ENCODE data around the gene RSPRY1. TPM values are rescaled to one million over a fixed set of nuclear protein-coding genes. Genes with fewer than 3 reads are reported as not detected.
A peak's percentile ranks its signal among the peaks of the same experiment; 100 is the strongest.
"Not testable (repeated sequence)": the region's sequence is repeated elsewhere in the genome, so short reads cannot be mapped to it uniquely, and the experiment has no call there.

Gene RSPRY1
- total RNA-seq, 1 donor from 2014 or later, result 17.1 TPM

DNA sequence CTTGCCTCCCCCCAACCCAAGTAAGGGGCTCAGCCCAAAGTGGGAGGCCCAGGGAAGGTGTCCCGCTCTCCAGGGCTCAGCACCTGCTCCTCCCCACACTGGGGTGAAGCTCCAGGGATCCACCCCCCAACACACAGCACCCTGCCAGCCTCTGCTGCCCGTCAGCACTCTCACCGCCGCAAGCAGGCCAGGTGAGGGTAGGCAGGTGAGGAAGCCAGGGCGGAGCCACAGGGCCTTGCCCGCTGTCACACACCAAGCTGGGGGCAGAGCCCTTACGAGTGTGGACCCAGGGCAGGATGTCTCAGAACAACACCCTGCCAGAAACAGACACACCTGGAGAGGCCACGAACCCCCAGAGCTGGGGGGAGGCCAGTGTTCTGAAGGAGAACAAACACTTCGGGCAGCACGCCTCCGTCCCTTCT, 78.8 kb downstream of the RSPRY1 start:
- intact Hi-C loops (cut with DNase I), result no loop called here
- DNase-seq (ENCODE audit: low spot score), result peak; percentile 62

DNA sequence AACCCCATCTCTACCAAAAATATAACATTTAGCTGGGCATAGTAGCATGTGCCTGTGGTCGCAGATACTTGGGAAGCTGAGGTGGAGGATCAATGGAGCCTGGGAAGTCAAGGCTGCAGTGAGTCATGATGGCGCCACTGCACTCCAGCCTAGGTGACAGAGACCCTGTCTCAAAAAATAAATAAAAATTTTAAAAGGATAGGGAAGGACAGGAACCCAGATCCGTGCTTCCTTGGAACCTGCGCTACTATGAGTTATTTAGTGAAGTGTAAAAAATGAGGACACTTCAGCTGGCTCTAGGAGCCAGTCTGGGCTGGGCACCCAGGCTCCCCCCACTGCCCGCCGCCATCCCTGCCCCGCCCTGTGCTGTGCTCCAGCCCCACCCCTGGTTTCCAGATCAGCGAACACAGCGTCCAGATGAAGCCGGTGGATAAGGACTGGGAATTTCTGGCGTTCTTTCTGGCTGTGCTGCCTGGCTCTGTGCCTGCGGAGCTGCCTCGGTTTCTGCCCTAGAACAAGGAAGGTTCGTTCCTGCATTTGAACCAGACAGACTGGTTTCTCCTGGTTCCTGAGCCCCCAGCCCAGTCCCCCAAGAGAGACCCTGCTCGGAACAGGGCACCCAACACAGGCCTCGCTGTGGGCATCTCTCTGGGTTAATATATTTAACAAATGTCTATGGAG, 79.9 kb downstream of the RSPRY1 start:
- intact Hi-C loops (cut with DNase I), result no loop called here
- peak; percentile 15 for DNase-seq (ENCODE audit: low spot score)

DNA sequence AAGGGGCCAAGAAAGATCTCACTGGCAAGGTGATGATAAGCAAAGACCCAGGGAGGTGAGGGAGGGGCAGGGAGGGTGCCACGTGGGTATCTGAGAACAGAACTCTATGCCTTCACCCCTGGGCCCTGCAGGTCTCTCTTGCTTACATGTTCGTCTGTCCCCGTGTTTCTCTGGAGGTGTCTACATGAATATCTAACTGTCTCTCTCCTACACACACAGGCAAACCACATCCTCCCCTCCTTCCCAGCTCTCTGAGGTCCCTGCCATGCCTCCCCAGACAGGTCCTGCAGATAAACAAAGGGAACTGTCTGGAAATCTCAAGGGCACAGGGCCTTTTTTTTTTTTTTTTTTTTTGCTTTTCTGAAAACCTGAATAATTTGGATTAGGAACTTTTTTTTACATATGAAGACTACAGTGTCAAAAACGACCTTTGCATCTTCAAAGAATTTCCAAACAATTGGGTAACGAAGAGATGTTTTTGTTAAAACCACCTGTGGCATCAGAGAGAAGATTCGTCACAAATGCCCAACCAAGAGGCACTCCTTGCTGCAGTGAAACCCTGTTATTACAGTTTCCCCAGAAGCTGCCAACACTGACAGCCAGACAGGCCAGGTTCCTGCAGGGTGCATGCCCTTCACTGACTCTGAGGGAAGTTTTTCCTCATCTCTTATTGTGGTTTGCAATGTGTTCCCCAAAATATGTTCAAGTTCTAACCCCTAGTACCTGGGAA, 80.6 kb downstream of the RSPRY1 start:
- intact Hi-C loops (cut with DNase I), result no loop called here

DNA sequence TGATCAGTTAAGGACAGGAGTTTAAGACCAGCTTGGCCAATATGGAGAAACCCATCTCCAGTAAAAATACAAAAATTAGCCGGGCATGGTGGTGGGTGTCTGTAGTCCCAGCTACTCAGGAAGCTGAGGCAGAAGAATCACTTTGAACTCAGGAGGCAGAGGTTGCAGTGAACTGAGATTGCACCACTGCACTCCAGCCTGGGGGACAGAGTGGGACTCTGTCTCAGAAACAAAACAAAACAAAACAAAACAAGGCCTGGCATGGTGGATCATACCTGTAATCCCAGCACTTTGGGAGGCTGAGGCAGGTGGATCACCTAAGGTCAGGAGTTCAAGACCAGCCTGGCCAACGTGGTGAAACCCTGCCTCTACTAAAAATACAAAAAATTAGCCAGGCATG, 81.2 kb downstream of the RSPRY1 start:
- not testable (repeated sequence) for DNase-seq (ENCODE audit: low spot score)

More for the DNA sequence above, 80.6 kb downstream of the RSPRY1 start:
- no peak for DNase-seq (ENCODE audit: low spot score)

DNA sequence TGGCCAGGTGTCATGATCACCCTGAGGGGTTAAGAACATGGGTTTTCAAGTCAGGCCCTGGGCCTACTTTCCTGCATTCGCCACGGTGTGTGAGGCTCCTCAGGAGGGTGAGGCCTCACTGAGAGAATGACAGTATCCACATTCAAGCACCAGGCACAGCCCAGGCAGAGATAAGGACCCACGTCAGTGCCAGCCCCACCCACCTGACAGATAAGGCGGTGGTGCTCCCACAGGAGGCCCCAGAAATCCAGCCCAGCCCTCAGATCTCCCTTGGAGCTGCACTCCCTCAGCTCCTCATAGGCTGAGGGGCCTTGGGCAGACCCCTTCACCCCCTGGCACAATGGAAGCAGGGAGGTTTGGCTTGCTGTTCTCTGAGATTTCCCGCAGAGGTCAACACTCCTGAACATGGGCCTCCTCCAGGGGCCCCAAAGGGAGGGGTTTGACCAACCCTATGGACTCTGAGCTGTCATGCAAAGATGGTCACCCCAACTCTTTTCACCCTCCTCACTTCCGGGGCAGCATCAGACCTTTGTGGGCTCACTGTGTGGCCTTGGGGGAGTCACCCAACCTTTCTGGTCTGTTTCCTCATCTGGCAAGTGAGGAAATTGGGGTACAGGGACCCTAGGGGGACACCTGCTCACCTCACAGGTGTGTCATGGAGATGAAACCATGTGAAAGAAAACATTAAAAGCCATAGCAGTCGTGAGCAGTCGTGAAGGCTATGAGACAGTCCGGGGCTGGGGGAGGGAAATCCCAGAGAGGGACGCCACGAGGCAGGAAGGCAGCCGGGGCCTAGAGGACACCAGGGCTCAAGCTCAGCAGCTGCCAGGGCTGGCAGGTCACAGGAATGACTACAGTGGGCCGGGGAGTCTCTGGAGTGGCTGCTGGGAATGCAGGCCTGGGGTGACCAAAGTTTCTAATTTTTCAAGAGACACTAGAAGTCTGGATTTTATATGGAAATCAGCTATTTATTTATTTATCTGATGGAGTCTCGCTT, 83.0 kb downstream of the RSPRY1 start:
- intact Hi-C loops (cut with DNase I), result no loop called here

More for the DNA sequence above, 81.2 kb downstream of the RSPRY1 start:
- intact Hi-C loops (cut with DNase I), result not testable (repeated sequence)

DNA sequence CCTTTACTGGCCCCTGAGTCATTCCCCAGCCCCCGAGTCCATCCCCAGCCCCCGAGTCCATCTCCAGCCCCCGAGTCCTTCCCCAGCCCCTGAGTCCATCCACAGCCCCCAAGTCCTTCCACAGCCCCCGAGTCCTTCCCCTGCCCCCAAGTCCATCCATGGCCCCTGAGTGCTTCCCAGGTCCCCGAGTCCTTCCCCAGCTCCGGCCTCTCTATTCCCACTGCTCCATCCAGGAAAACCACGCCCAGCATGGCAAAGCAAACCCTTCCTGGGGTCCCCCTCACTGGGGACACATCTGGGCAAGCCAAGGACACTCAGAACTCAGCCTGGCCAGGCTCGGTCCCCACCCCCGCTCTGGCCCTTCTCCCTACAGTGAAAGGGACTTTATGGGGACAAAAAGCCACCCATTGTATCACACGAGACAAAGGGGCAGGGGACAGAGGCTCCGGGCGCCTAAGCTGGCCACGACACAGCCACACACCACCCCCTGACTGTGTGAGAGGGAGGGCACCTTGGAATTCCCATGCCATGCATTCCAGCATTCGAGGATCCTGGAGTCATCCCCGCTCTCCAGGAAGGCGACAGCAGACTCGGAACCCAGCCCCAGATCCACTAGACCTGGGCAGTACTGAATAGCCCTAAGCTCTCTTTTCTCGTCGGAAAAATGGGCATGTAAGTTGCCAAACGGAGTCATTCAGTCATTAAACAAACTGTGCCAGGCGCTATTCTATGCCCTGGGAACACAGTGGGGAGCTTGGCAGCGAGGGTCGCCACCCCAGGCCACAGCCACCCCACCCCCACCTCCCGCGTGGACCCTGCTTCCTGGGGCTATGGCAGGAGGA, 84.3 kb downstream of the RSPRY1 start:
- DNase-seq (ENCODE audit: low spot score), result no peak

More for the DNA sequence above, 83.0 kb downstream of the RSPRY1 start:
- no peak for DNase-seq (ENCODE audit: low spot score)

DNA sequence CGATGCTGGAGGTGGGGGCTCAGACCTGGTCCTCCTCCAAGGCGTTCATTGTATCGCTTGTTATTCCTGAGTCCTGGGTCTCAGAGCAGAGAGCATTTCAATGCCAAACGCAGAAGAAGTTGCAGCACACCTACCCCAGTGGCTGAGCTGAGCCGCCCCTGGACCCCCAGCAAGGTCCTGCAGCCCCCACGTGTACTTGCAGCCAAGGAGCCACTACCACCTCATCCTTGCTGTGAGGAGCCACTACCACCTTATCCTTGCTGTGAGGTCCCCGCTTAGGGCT, 84.9 kb downstream of the RSPRY1 start:
- no peak for DNase-seq (ENCODE audit: low spot score)
- intact Hi-C loops (cut with DNase I), result no loop called here

More for the DNA sequence above, 84.3 kb downstream of the RSPRY1 start:
- intact Hi-C loops (cut with DNase I), result no loop called here

DNA sequence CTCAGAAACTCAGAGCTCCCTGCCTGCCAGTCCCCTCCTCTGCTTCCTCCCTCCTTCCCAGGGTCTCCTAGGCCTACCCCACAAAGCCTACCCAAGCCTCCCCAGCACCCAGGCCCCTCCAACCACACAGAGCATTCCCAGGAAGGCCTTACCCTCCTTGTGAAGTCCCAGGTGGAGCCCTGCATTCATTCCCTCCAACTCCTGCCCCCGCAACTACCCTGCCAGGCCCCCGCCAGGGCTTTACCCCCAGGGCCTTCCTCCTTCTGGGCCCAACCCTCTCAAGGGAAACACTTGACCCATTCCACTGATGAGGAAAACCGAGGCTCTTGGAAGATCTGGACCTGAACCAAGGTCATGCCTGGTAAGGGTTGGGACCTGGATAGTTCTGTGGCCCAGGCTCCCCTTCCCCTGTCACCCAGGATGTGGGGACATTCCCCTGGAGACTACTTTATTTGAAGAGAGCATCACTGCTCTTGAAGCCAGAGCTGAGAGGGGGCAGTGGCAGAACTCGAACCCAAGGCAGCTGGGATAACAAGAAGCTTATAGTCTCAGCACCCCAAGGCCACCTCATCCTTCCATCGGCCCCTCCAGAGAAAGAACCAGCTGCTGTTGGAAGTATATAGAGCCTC, 85.9 kb downstream of the RSPRY1 start:
- intact Hi-C loops (cut with DNase I), result no loop called here
- no peak for DNase-seq (ENCODE audit: low spot score)

DNA sequence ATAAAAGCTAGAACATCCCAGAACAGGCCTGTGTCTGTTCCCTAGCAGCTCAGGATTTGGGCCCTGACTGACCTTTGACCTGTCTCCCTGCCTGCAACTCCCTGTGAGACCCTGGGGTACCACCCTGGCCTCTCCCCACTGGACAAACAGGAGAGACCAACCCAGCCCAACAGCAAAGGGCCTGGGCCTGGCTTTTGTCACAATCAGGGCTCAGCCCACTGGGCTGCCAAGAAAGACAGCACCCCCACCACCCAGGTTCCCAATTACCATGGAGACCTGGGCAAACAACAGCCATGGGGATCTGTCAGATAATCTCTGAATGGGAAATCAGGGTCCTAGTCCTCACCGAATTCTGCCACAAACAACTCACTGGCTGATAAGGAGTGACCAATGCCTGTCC, 87.2 kb downstream of the RSPRY1 start:
- intact Hi-C loops (cut with DNase I), result no loop called here
- no peak for DNase-seq (ENCODE audit: low spot score)

DNA sequence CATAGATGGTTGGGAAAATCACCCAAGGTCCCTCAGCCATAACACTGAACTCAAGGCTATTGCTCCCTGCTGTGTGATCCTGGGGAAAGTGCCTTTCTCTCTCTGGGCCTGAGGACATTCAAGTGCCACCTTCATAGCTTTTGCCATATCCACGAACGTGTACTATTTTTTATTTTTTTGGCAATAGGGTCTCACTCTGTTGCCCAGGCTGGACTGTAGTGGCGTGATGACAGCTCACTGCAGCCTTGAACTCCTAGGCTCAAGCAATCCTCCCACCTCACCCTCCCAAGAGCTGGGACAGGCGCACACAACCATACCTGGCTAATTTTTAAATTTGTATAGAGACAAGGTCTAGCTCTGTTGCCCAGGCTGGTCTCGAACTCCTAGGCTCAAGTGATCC, 87.7 kb downstream of the RSPRY1 start:
- no peak for DNase-seq (ENCODE audit: low spot score)
- intact Hi-C loops (cut with DNase I), result no loop called here

DNA sequence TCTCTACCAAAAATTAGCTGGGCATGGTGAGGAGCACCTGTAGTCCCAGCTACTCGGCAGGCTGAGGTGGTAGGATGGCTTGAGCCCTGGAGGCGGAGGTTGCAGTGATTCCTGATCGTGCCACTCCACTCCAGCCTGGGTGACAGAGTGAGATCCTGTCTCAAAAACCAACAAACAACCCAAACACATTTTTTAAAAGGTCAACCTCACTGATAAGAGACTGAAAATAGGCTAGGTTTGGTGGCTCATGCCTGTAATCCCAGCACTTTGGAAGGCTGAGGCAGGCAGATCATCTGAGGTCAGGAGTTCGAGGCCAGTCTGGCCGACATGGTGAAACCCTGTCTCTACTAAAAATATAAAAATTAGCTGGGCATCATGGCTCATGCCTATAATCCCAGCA, 89.8 kb downstream of the RSPRY1 start:
- intact Hi-C loops (cut with DNase I); DNase-seq (ENCODE audit: low spot score): not testable (repeated sequence)

DNA sequence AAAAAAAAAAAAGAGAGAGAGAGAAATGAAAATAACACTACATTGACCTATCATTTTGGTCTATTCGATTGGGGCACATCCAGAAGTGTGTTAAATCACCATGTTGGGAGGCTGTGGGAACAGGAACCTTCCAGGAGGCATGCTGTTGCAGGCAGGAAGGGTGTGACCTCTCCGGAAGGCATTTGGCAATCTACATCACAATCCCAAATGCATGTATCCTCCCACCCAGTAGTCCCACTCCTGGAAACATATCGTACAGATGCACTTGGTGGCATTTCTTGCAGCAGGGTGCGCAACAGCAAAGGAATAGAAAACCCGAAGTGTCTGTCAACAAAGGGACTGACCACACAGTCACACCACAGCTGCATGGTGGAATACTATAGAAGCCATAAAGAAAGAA, 90.5 kb downstream of the RSPRY1 start:
- DNase-seq (ENCODE audit: low spot score), result no peak

DNA sequence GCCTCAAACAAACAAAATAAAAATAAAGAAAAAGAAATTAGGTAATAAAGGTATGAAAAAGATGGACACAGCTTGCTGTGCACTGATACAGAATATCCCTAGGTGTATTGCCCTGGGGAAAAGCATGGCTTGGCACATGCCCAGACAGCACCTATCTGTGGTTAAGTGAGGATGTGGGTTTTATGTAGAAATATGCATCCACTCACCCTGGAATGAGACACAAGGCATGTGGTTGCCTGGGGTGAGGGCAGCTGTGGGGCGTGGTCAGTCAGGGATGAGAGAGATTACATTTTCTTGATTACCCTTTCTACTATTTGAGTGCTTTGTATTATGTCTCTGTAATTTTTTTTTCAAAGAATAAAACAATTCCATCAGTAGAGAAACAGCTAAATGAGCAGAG, 91.5 kb downstream of the RSPRY1 start:
- intact Hi-C loops (cut with DNase I), result no loop called here
- DNase-seq (ENCODE audit: low spot score), result no peak

More for the DNA sequence above, 90.5 kb downstream of the RSPRY1 start:
- intact Hi-C loops (cut with DNase I), result no loop called here

DNA sequence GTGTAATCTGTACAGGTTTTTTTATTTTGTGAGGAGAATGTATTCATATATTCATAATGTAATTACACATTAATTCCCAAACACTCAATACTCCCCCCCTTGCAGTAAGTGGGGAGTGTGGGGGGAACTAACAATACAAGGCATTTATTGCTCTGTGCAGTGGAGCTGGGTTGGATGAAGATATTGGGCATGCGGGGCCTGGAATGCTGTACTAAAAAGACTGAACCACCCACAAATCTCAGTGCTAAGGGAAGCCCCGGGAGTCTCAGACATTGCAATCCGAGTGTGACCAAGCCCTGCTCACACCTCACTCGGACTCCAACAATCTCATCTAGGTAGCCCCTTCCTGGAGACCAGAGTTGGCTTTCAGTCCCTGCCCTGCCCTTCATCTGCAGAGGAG, 92.4 kb downstream of the RSPRY1 start:
- intact Hi-C loops (cut with DNase I), result no loop called here
- no peak for DNase-seq (ENCODE audit: low spot score)

DNA sequence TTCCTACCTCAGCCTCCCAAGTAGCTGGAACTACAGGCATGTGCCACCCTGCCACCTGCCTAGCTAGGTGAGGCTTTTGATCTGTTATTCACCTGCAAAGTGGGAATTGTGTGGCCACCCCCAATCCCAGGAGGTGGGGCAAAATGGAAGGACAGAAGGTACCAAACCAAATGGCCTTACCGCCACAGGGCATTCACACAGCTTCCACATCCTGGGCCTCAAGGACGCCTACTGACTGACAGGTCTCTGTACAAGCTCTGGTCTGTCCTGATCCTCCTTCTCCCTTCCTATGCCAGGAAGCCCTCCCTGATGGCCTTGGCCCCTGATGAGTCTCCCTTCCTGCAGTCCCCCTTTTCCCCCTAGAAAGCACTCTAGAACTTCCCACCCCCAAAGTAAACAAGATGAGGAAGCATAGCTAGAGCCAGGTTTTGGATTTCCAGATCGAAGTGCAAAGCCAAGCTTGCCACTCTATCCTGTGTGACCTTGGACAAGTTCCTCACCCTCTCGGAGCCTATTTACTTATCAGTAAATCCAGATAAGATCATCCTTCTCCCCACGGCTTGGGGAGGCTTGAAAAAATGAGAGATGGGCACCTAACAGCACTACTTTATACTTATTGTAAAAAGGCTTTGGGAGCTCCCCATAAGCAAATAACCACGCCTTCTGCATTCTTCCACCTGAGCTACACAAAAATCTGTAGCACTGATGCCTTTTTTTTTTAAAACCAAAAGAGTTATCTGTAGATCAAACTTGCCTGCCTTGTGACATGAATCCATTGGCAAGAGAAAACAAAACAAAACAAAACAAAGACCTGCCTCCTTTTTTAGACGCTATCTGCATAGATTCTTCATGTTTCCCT, 93.9 kb downstream of the RSPRY1 start:
- intact Hi-C loops (cut with DNase I), result no loop called here
- no peak for DNase-seq (ENCODE audit: low spot score)

DNA sequence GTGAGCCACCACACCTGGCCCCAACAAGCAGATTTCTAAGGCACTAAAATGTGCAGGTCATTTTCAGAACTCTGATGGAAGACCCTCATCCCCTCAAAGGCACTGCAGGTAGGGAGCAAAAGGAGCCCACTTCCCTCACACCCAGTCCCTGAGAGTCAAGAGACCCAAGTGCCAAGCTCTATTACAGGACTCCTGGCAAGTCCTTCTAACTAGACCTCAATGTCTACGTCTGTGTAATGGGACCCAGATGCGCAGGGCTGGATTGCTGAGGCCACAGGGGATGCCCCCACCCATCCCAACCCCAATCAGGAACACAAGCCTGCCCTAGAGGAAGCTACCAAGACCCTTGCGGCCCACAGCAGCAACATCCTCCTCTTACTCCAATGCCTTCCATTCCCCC, 95.7 kb downstream of the RSPRY1 start:
- intact Hi-C loops (cut with DNase I), result no loop called here
- DNase-seq (ENCODE audit: low spot score), result no peak

DNA sequence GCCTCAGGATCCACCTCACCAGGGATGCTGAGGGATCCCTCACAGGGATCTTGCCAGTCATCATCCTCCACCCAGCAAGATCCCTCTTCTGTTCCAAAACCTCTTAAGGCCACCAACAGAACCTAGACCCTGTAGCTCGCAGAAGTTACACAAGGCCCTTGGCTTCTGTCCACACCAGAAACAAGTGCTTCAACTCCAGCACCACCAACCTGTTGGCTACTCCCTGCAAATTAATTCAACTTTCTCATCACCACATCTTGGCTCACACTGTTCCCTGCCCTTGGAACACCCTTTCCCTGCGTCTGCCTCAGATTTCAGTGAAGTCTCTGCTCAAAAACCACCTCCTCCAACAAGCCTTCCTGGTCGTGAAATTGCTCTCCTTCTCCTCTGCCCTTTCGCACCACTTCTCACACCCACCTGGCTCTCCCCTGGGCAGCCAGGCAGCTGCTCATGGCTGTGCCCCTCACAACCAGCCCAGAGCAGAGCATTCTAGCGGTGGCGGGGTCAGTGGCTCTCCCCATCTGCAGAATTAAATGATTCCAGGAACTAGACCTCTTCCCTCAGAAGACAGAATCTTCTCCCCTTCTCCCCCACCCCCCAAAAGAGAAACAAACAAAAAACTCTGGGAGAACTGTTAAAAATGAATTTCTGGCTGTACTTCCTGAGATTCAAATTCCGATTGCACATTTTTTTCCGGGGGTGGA, 96.5 kb downstream of the RSPRY1 start:
- DNase-seq (ENCODE audit: low spot score), result no peak
- intact Hi-C loops (cut with DNase I), result no loop called here
